Central memory CD8-positive, alpha-beta T cell (primary cell): ENCODE measurements around the gene PFN3.
A peak's percentile ranks its signal among the peaks of the same experiment; 100 is the strongest.

Experiments used
- ATAC-seq: fragments of 150-1000 bp; cut with Tn5 transposase; replicated peaks from 2 replicates; pipeline ENCODE4 v1.10.0; 2022; ENCODE audit warnings: mild to moderate bottlenecking, moderate FRiP score, moderate number of reproducible peaks; ENCODE audit not compliant: poor library complexity, severe bottlenecking; ENCODE audit errors: extremely low read depth
- DNase-seq, 2 donors: peaks; one replicate each; pipeline ENCODE4 v3.0.0; 2021; ENCODE audit warnings: low spot score in 2 of 2
- H3K27ac Mint-ChIP-seq: one replicate; pipeline ENCODE4 v1.8.0; 2022; ENCODE audit warnings: low read depth, mild to moderate bottlenecking, moderate library complexity, mixed read lengths
- H3K27me3 Mint-ChIP-seq: one replicate; pipeline ENCODE4 v1.8.0; 2022; ENCODE audit warnings: mixed read lengths
- H3K36me3 Mint-ChIP-seq: one replicate; pipeline ENCODE4 v1.8.0; 2022; ENCODE audit warnings: mild to moderate bottlenecking, moderate library complexity, mixed read lengths; ENCODE audit not compliant: insufficient read depth
- H3K4me1 Mint-ChIP-seq: one replicate; pipeline ENCODE4 v1.8.0; 2022; ENCODE audit warnings: mixed read lengths
- H3K4me3 Mint-ChIP-seq: one replicate; pipeline ENCODE4 v1.8.0; 2022; ENCODE audit warnings: mild to moderate bottlenecking, moderate library complexity, mixed read lengths
- H3K9me3 Mint-ChIP-seq: one replicate; pipeline ENCODE4 v1.8.0; 2022; ENCODE audit warnings: mixed read lengths

Gene PFN3

DNA sequence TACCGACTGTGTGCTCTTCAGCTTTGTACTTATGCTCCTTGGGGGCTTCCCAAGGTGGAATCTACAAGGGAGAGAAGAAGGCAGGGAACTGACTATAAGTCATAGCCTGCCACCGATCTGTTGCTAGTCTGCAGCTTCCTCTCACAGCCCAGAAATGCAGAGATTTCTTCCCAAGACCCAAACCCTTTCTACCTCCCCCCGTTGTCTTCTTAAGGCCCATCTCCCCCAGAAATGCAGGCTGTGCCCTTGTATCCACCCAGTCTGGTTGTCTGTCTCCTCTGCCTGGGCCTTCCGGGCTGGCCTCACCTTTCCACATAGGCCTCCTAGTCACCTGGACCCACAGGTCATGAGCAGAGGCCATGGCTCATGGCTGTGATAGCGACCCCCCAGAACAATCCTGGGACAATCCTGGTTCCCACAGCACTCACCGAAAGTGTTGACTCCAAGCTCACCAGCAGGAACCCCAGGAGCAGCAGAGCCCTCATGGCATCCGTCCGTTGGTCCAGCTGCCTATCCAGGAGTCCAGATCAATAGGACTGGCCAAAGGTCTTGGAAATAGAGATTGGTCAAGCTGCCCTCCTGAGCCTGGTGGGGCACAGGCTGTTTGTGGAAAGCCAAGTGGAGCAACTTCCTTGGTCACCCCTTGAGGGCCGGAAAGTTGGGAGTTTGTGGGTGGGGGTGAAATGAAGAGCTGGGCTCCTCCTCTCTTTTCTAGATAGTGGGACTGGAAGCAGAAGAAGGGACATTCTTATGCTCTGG is 8.8 kb upstream of the PFN3 start, which contains the start of gene F12:
Gene F12, minus strand, starts transcription at position 522 of the 759 bp plus-strand sequence. Its CDS starts 37 bp downstream, at position 485.
- Mint-ChIP-seq H3K27ac (peak within 1 kb of the TSS; percentile 11), H3K4me3 (peak within 1 kb of the TSS; percentile 27), H3K4me1 (peaks cover 53% of the 10 kb centered on the region), H3K9me3 (no peaks in the 10 kb centered on the region), H3K27me3 (no peaks in the 10 kb centered on the region), H3K36me3 (peaks cover 10% of the 10 kb centered on the region)
- ATAC-seq (no peak), DNase-seq (no peak)

DNA sequence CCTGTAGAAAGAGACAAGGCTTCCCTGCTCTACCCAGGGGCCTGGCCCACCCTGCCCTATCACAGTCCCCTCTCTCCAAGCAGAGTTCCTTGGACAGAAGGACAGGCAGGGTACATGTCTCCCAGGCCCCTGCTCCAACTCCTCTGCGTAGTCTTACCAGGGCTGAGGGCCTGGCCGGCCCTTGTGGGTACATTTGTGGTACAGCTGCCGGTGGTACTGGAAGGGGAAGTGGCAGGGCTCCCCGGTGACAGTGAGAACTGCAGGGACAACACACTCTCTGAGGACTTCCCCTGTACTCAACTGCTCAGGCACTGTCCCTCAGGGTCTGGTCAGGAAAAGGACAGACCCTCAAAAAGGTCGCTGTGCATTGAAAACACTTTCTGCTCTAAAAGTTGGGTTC is 5.3 kb upstream of the PFN3 start:
- no peaks in the 10 kb centered on the region for H3K9me3 Mint-ChIP-seq
- peak overlapping the region; percentile 81 for H3K4me3 Mint-ChIP-seq
- no peak overlapping the region for H3K27ac Mint-ChIP-seq
- peaks cover 42% of the 10 kb centered on the region for H3K4me1 Mint-ChIP-seq
- peaks cover 5% of the 10 kb centered on the region for H3K36me3 Mint-ChIP-seq
- DNase-seq (no peak), ATAC-seq (no peak)
- no peaks in the 10 kb centered on the region for H3K27me3 Mint-ChIP-seq

DNA sequence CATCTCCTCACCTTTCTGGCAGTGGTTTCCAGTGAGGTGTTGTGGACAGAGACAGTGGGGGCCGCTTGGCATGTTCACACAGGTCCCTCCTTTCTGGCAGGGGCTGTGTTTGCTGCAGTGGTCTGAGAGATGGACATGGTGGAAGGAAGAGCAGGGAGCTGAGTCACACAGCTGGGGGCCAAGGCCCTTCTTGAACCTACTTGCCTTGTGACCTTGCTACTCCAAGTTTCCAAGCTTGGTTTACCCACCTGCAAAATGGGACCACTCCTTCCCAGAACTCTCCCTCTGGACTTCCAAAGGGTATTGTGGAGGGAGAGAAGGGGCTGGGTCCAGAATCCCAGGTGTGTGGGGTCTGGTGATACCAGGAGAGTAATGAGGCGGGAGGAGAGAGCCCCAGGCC is 4.9 kb upstream of the PFN3 start:
- Mint-ChIP-seq H3K27me3 (no peaks in the 10 kb centered on the region), H3K4me1 (peaks cover 37% of the 10 kb centered on the region), H3K36me3 (peaks cover 5% of the 10 kb centered on the region), H3K27ac (no peak overlapping the region), H3K4me3 (peak overlapping the region; percentile 81), H3K9me3 (no peaks in the 10 kb centered on the region)
- ATAC-seq (no peak), DNase-seq (no peak)

DNA sequence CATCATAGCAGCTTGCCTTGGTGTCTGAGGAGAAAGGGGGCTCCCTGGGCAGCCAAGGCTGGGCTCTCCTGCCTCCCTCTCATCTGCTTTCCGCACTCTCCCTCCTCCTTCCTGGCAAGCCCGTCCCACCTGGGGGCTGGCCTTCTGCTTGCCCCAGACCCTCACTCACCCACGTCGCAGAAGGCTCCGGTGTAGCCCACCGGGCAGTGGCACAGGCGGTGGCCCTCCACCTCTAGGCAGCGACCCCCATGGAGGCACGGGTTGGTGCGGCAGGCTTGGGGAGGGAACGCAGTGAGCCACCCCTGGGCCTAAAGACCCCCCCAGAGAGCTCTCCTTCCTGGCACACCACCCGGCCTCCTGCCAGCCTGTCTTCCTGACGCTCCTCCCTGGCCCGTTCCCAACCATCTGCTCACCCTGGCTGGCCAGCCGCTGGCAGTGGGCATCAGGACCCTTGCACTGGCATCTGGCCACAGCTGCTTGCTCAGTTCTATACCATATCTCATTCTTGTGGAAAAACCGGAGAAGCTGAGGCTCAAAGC is 4.2 kb upstream of the PFN3 start:
- Mint-ChIP-seq H3K4me1 (peaks cover 36% of the 10 kb centered on the region), H3K4me3 (peak overlapping the region; percentile 81)
- no peak for ATAC-seq

DNA sequence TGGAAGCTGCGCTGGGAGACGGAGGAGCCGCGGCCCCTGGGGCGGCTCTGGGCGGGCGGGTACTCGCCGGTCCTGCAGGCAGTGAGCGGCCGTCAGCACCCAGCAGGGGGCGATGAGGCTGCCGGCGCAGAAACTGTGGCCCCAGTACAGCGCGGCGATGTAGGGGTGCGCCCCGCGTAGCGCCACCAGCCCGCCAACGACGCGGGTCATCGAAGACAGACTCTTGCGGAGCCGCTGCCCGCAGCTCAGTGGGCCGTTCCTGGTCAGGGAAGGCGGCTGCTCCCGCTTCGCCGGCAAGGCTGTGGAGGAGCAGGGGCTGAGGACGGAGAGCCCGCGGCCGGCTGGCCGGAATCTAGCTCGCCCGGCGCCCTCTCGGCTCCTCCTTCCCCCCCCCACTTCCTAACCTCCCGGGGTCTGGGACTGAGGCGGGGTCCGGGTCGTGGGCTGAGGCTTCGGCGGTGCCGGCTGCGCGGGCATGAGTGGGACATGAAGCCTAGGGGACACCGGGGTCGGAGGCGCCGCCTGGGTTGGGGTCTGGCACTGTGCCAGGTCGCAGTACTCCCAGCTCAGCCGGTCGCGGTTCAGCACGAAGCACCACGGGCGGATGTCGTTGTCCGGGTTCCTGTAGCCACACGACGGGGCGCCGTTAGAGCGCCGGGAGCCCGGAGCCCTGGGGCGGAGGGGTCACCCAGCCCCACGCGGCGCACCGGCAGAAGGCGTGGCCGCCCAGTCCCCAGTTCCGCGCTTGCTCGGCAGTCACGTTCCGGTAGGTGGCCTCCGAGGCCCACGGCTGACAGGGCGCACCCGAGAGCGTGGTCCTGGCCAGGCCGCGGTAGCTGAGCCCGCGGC is 3.6 kb upstream of the PFN3 start:
- Mint-ChIP-seq H3K27me3 (no peaks in the 10 kb centered on the region), H3K4me1 (peaks cover 31% of the 10 kb centered on the region), H3K36me3 (peaks cover 3% of the 10 kb centered on the region), H3K4me3 (peak overlapping the region; percentile 81), H3K27ac (no peak overlapping the region), H3K9me3 (no peaks in the 10 kb centered on the region)
- DNase-seq = peak; percentile 75 to 79
- ATAC-seq = peak; percentile 87

More for the DNA sequence above, 4.2 kb upstream of the PFN3 start:
- Mint-ChIP-seq H3K36me3 (peaks cover 3% of the 10 kb centered on the region), H3K9me3 (no peaks in the 10 kb centered on the region), H3K27ac (no peak overlapping the region), H3K27me3 (no peaks in the 10 kb centered on the region)
- no peak for DNase-seq

DNA sequence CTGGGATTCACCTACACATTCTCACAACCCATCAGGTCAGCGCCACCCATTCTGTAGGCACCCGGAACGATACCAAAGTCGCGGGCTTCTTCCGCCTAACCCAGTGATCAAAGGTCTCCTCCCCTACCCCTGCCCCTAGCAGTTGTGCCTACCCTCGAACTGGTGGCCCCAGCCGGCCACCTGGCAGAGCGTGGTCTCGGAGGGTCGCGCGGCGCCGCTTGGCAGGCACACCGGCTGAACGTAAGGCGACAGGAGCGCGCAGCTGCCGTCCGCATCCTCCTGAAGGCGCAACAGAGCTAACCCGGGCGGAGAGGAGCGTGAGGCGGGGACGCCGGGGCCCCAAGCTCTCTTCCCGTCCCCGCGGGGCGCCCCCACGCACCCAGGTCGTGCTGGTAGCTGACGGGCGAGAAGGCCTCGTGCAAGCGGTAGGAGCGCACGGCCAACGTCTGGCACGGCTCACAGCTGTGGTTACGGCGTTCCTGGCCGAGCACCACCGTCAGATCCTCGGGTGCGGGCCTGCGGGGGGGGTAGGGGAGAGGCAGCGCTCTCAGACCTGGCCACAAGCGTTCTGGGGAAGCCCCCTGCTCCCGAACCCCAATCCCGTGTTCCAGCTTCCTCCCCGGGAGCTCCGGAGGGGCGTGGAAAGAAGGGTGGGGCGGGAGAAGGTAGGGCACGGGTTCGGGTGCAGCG is 2.8 kb upstream of the PFN3 start:
- Mint-ChIP-seq H3K4me3 (peak overlapping the region; percentile 81), H3K27me3 (no peaks in the 10 kb centered on the region), H3K4me1 (peaks cover 28% of the 10 kb centered on the region), H3K36me3 (peaks cover 3% of the 10 kb centered on the region), H3K9me3 (no peaks in the 10 kb centered on the region), H3K27ac (peak overlapping the region; percentile 68)
- peak; percentile 53 for ATAC-seq
- peak; percentile 49 to 64 for DNase-seq

DNA sequence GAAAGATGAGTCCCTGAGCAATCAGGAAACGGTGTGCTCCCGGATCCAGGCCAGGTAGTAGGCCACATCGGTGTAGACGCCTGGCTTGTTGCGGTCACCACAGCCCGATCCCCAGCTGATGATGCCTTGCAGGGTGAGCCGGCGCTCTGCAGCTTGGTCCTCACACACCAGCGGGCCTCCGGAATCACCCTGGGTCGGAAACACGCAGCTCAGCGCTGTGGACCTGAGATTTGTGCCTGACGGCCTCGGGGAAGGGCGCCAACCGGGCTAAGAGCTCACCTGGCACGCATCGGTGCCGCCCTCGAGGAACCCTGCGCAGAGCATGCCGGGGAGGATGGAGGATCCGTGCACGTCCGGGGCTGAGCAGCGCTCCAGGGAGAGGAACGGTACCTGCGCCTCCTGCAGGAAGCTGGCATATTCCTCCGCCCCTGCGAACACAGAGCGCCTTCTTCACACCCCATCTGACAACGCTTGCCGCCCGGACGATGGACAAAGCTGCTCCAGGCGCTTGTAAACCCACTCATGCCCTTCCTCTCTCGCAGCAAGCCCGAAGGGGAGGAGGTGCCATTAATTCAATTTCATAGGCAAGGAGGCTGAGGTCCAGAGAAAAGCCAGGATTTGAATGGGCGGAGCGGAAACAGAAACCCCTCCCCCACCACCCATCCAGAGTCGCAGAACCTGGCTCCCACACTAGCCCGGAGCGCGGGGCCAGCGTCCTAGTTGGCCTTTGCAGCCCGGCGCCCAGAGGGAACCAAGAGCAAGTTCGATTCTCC is 2.0 kb upstream of the PFN3 start:
- Mint-ChIP-seq H3K4me1 (peaks cover 28% of the 10 kb centered on the region), H3K36me3 (peaks cover 3% of the 10 kb centered on the region), H3K4me3 (peak overlapping the region; percentile 81), H3K27ac (peak overlapping the region; percentile 68), H3K27me3 (no peaks in the 10 kb centered on the region), H3K9me3 (no peaks in the 10 kb centered on the region)
- DNase-seq = no peak
- no peak for ATAC-seq

DNA sequence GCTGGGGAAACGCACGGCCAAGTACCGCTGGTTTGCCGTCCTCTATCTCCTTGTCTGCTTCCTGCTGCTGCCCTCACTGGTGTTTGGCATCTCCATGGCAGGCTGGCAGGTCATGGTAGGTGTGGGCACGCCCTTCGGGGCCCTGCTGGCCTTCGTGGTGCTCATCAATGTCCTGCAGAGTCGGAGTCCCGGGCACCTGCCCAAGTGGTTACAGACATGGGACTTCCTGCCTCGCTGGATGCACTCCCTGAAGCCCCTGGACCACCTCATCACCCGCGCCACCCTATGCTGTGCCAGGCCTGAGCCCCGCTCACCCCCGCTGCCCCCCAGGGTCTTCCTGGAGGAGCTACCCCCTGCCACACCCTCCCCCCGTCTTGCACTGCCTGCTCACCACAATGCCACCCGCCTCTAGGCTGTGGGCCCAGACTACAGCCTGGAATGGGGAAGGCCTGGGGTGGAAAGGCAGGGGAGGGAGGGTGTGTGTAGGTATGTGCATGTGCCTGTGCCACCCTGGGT is 2.5 kb downstream of the PFN3 start:
- no peak for DNase-seq
- Mint-ChIP-seq H3K36me3 (no peaks in the 10 kb centered on the region), H3K27ac (no peak overlapping the region), H3K4me1 (peaks cover 4% of the 10 kb centered on the region), H3K27me3 (no peaks in the 10 kb centered on the region), H3K4me3 (no peak overlapping the region), H3K9me3 (no peaks in the 10 kb centered on the region)
- no peak for ATAC-seq

DNA sequence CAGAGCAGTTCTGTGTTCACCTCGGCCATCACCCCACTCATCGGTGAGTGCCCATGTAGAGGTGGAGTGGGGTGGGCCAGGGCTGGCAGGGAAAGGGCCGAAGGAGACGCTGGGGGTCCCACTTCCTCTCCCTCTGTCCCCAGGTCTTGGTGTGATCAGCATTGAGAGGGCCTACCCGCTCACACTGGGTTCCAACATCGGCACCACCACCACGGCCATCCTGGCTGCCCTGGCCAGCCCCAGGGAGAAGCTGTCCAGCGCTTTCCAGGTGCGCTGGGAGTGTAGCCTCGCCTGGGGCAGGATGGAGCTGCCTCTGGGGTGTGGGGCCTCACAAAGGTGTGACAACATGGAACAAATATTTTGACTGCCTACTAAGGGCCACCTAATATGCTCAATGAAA is 3.7 kb downstream of the PFN3 start:
- ATAC-seq (no peak), DNase-seq (no peak)
- no peak overlapping the region for H3K4me3 Mint-ChIP-seq
- no peaks in the 10 kb centered on the region for H3K36me3 Mint-ChIP-seq
- no peaks in the 10 kb centered on the region for H3K27me3 Mint-ChIP-seq
- H3K9me3 Mint-ChIP-seq = no peaks in the 10 kb centered on the region
- no peaks in the 10 kb centered on the region for H3K4me1 Mint-ChIP-seq
- H3K27ac Mint-ChIP-seq = no peak overlapping the region

DNA sequence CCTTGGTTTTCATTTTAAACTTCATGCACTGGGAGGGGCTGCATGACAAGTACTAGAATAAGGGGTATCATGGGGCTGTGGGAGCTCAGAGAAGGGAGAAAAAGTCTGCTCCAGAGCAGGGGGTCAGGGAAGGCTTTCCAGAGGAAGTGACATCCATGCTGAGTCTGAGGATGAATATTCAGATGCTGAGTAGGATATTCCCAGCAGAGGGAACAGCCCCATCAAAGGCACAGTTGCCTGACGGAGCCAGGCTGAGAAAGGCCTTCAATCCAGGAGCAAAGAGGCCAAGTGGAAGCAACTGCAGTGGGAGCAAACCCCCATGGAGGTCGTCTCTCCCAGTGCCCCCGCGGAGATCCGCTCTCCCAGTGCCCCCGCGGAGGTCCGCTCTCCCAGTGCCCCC is 4.4 kb downstream of the PFN3 start:
- Mint-ChIP-seq H3K27me3 (no peaks in the 10 kb centered on the region), H3K9me3 (no peaks in the 10 kb centered on the region), H3K27ac (no peak overlapping the region), H3K4me1 (peaks cover 5% of the 10 kb centered on the region), H3K36me3 (no peaks in the 10 kb centered on the region), H3K4me3 (no peak overlapping the region)
- DNase-seq (no peak), ATAC-seq (no peak)

DNA sequence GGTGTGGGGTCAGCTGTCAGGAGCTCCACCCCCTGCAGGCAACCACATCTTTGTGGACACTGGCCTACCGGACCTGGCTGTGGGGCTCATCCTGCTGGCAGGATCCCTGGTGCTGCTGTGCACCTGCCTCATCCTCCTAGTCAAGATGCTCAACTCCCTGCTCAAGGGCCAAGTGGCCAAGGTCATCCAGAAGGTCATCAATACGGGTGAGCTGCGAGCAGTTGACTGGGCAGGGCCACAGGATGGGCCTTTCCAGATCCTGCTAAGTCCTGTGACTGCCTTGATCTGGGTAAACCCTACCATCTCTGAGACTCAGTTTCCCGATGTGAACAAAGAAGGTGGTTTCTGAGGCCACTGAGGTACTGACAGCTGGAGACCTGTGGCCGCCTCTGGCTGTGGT is 6.5 kb downstream of the PFN3 start:
- DNase-seq (no peak), ATAC-seq (no peak)
- H3K36me3 Mint-ChIP-seq = no peaks in the 10 kb centered on the region
- H3K27ac Mint-ChIP-seq = no peak overlapping the region
- H3K4me3 Mint-ChIP-seq = no peak overlapping the region
- no peaks in the 10 kb centered on the region for H3K9me3 Mint-ChIP-seq
- no peaks in the 10 kb centered on the region for H3K27me3 Mint-ChIP-seq
- peaks cover 26% of the 10 kb centered on the region for H3K4me1 Mint-ChIP-seq
